ENCODE measurements around the gene HNRNPU. TPM values are rescaled to one million over a fixed set of nuclear protein-coding genes. Genes with fewer than 3 reads are reported as not detected.
A peak's percentile ranks its signal among the peaks of the same experiment; 100 is the strongest.

The HNRNPU gene
- total and polyA plus RNA-seq, 4 donors = 45.3 to 233 (median 136) TPM

- H3K4me1 ChIP-seq (ENCODE audit: control insufficient read depth in 4 of 4, insufficient read depth in 4 of 4, low read length in 3 of 4) = peaks cover 6 to 35% (median 14%) of the 10 kb centered on the region in 4 donors
- no peak overlapping the region for H3K4me3 ChIP-seq (ENCODE audit: low read depth in 1 of 3, low read length in 3 of 3)
- no peaks in the 10 kb centered on the region for H3K9me3 ChIP-seq (ENCODE audit: control insufficient read depth in 4 of 4, low read length in 3 of 4)
- 59% methylated on average over 3 of the region's 3 CpGs for WGBS
- peaks cover 4 to 54% (median 40%) of the 10 kb centered on the region in 4 donors for H3K36me3 ChIP-seq (ENCODE audit: control insufficient read depth in 4 of 4, insufficient read depth in 3 of 4, low read depth in 1 of 4, low read length in 3 of 4)
- no peak for DNase-seq (ENCODE audit: low spot score)
- peak overlapping the region in 1 of 2 donors; percentile 2 for H3K27ac ChIP-seq (ENCODE audit: low read depth in 1 of 2, low read length in 2 of 2)
- TF ChIP-seq REST (IDR thresholded peaks at IDR 0.05) (no peak), RXRA (IDR thresholded peaks at IDR 0.05) (peak; percentile 40 to 69), FOXA2 (IDR thresholded peaks at IDR 0.05) (no peak), TAF1 (conservative IDR thresholded peaks at IDR 0.05) (no peak), SP1 (IDR thresholded peaks at IDR 0.05) (no peak), HNF4A (conservative IDR thresholded peaks at IDR 0.05) (peak; percentile 32 to 63), RAD21 (IDR thresholded peaks at IDR 0.05) (no peak), NR2F2 (IDR thresholded peaks at IDR 0.05) (no peak), GABPA (IDR thresholded peaks at IDR 0.05 in 1 of 2, conservative IDR thresholded peaks at IDR 0.05 in 1 of 2) (no peak), JUND (IDR thresholded peaks at IDR 0.05) (no peak), CTCF (IDR thresholded peaks at IDR 0.05; ENCODE audit: low read depth, low read length, missing input control) (no peak), FOXA1 (IDR thresholded peaks at IDR 0.05) (no peak), EGR1 (IDR thresholded peaks at IDR 0.05; ENCODE audit: low read depth in 2 of 2) (no peak), ZBTB33 (IDR thresholded peaks at IDR 0.05) (no peak), YY1 (IDR thresholded peaks at IDR 0.05) (peak; percentile 27), HNF4G (IDR thresholded peaks at IDR 0.05) (no peak), MAX (IDR thresholded peaks at IDR 0.05) (no peak)
- TF ChIP-seq, protein P1, sequence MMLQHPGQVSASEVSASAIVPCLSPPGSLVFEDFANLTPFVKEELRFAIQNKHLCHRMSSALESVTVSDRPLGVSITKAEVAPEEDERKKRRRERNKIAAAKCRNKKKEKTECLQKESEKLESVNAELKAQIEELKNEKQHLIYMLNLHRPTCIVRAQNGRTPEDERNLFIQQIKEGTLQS (IDR thresholded peaks at IDR 0.05) = no peak
- no peaks in the 10 kb centered on the region for H3K27me3 ChIP-seq (ENCODE audit: control insufficient read depth in 4 of 4, insufficient read depth in 4 of 4, low read length in 3 of 4)
- no peak overlapping the region for H3K9ac ChIP-seq (ENCODE audit: low read depth in 1 of 2, low read length in 2 of 2)
Observed at GRCh38 chr1:244850099-244850852, 14.1 kb downstream of the HNRNPU start.

All from liver (tissue), 9 donors.